ENCODE results near the gene GAL. TPM values are rescaled to one million over a fixed set of nuclear protein-coding genes. Genes with fewer than 3 reads are reported as not detected.
A peak's percentile ranks its signal among the peaks of the same experiment; 100 is the strongest.

The GAL gene
- total RNA-seq, 1 experiment from 2014 or later = 4.4 TPM

DNA sequence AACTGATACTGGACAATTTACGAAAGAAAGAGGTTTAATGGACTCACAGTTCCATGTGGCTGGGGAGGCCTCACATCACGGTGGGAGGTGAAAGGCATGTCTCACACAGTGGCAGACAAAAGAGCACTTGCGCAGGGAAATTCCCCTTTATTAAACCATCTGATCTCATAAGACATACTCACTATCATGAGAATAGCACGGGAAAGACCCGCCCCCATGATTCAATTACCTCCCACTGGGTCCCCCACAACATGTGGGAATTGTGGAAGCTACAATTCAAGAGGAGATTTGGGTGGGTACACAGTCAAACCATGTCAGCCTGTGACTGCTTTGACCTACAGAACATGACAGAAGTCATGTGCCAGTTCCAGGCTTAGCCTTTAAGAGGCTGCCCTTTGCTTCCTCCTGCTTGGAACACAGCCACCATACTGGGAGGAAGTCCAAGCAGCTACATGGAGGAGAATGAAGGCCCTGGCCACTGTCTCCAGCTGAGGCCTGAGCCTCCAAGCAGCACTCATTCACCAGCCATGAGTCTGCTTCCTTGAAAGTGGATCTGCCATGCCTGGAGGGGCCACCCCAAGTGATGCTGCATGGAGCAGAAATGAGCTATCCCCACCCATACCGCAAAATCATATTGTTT lies 10.9 kb upstream of the GAL start:
- no peaks in the 10 kb centered on the region for H3K27me3 ChIP-seq (replicated peaks; ENCODE audit: insufficient read depth, low read depth, low read length, poor library complexity)
- no peaks in the 10 kb centered on the region for H3K36me3 ChIP-seq (ENCODE audit: insufficient read depth, low read length, poor library complexity, severe bottlenecking)
- ChIA-PET CTCF (no interaction called here), POLR2A (ENCODE audit: low non-redundant PET) (interaction anchor here (0.9 kb wide), 1 partner anchor 175 kb away, joined by 4 read pairs; no protein-coding TSS in a partner anchor)
- intact Hi-C loops (cut with micrococcal nuclease; ENCODE audit: unreplicated experiment) = no loop called here
- TF ChIP-seq EZH2 (IDR thresholded peaks at IDR 0.05; ENCODE audit: borderline replicate concordance, low read depth, low read length, poor library complexity, severe bottlenecking) = no peak
- peak; percentile 55 for DNase-seq (ENCODE audit: low spot score)
- no peaks in the 10 kb centered on the region for H3K4me1 ChIP-seq (ENCODE audit: insufficient read depth, low read length, poor library complexity, severe bottlenecking)
- H3K4me3 ChIP-seq (ENCODE audit: low read depth, low read length, poor library complexity, severe bottlenecking) = no peak overlapping the region
- BruUV-seq (replicated peaks) = no TSS peak
- H3K27ac ChIP-seq (ENCODE audit: low read depth, low read length, poor library complexity, severe bottlenecking) = no peak overlapping the region
- H3K9me3 ChIP-seq (ENCODE audit: low read depth, low read length, poor library complexity, severe bottlenecking) = no peaks in the 10 kb centered on the region

GRCh38 chr11:68673991-68674390 lies 10.4 kb upstream of the GAL start:
- POLR2A ChIA-PET (ENCODE audit: low non-redundant PET) = interaction anchor here (0.9 kb wide), 1 partner anchor 175 kb away, joined by 4 read pairs; no protein-coding TSS in a partner anchor
- Histone ChIP-seq H3K36me3 (ENCODE audit: insufficient read depth, low read length, poor library complexity, severe bottlenecking) (no peaks in the 10 kb centered on the region), H3K27me3 (replicated peaks; ENCODE audit: insufficient read depth, low read depth, low read length, poor library complexity) (no peaks in the 10 kb centered on the region), H3K4me3 (ENCODE audit: low read depth, low read length, poor library complexity, severe bottlenecking) (no peak overlapping the region), H3K27ac (ENCODE audit: low read depth, low read length, poor library complexity, severe bottlenecking) (no peak overlapping the region), H3K4me1 (ENCODE audit: insufficient read depth, low read length, poor library complexity, severe bottlenecking) (no peaks in the 10 kb centered on the region), H3K9me3 (ENCODE audit: low read depth, low read length, poor library complexity, severe bottlenecking) (no peaks in the 10 kb centered on the region)
- CTCF ChIA-PET = no interaction called here
- DNase-seq (ENCODE audit: low spot score) = no peak
- intact Hi-C loops (cut with micrococcal nuclease; ENCODE audit: unreplicated experiment) = no loop called here
- TF ChIP-seq, protein P1, sequence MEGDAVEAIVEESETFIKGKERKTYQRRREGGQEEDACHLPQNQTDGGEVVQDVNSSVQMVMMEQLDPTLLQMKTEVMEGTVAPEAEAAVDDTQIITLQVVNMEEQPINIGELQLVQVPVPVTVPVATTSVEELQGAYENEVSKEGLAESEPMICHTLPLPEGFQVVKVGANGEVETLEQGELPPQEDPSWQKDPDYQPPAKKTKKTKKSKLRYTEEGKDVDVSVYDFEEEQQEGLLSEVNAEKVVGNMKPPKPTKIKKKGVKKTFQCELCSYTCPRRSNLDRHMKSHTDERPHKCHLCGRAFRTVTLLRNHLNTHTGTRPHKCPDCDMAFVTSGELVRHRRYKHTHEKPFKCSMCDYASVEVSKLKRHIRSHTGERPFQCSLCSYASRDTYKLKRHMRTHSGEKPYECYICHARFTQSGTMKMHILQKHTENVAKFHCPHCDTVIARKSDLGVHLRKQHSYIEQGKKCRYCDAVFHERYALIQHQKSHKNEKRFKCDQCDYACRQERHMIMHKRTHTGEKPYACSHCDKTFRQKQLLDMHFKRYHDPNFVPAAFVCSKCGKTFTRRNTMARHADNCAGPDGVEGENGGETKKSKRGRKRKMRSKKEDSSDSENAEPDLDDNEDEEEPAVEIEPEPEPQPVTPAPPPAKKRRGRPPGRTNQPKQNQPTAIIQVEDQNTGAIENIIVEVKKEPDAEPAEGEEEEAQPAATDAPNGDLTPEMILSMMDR (conservative IDR thresholded peaks at IDR 0.05; ENCODE audit: low read depth, low read length) = no peak
- no peak for TF ChIP-seq EZH2 (IDR thresholded peaks at IDR 0.05; ENCODE audit: borderline replicate concordance, low read depth, low read length, poor library complexity, severe bottlenecking)
- no TSS peak for BruUV-seq (replicated peaks)

- intact Hi-C loops (cut with micrococcal nuclease; ENCODE audit: unreplicated experiment) = no loop called here
- DNase-seq (ENCODE audit: low spot score) = no peak
- H3K4me1 ChIP-seq (ENCODE audit: insufficient read depth, low read length, poor library complexity, severe bottlenecking) = no peaks in the 10 kb centered on the region
- TF ChIP-seq EZH2 (IDR thresholded peaks at IDR 0.05; ENCODE audit: borderline replicate concordance, low read depth, low read length, poor library complexity, severe bottlenecking) = no peak
- TF ChIP-seq, protein P1 (conservative IDR thresholded peaks at IDR 0.05; ENCODE audit: low read depth, low read length) = no peak
- H3K27ac ChIP-seq (ENCODE audit: low read depth, low read length, poor library complexity, severe bottlenecking) = no peak overlapping the region
- no peaks in the 10 kb centered on the region for H3K27me3 ChIP-seq (replicated peaks; ENCODE audit: insufficient read depth, low read depth, low read length, poor library complexity)
- no peaks in the 10 kb centered on the region for H3K36me3 ChIP-seq (ENCODE audit: insufficient read depth, low read length, poor library complexity, severe bottlenecking)
- ChIA-PET POLR2A (ENCODE audit: low non-redundant PET) (interaction anchor here (0.7 to 0.9 kb wide), 2 partner anchors 13 to 174 kb away, joined by 4 read pairs; no protein-coding TSS in a partner anchor), CTCF (no interaction called here)
- no peaks in the 10 kb centered on the region for H3K9me3 ChIP-seq (ENCODE audit: low read depth, low read length, poor library complexity, severe bottlenecking)
- BruUV-seq (replicated peaks) = no TSS peak
- H3K4me3 ChIP-seq (ENCODE audit: low read depth, low read length, poor library complexity, severe bottlenecking) = no peak overlapping the region
Observed at GRCh38 chr11:68674461-68674860, 9.9 kb upstream of the GAL start.

GRCh38 chr11:68677432-68677831 lies 6.9 kb upstream of the GAL start:
- H3K27ac ChIP-seq (ENCODE audit: low read depth, low read length, poor library complexity, severe bottlenecking) = no peak overlapping the region
- TF ChIP-seq EZH2 (IDR thresholded peaks at IDR 0.05; ENCODE audit: borderline replicate concordance, low read depth, low read length, poor library complexity, severe bottlenecking) = no peak
- TF ChIP-seq, protein P1 (conservative IDR thresholded peaks at IDR 0.05; ENCODE audit: low read depth, low read length) = no peak
- peak; percentile 18 for DNase-seq (ENCODE audit: low spot score)
- H3K36me3 ChIP-seq (ENCODE audit: insufficient read depth, low read length, poor library complexity, severe bottlenecking) = no peaks in the 10 kb centered on the region
- intact Hi-C loops (cut with micrococcal nuclease; ENCODE audit: unreplicated experiment) = no loop called here
- no TSS peak for BruUV-seq (replicated peaks)
- H3K4me3 ChIP-seq (ENCODE audit: low read depth, low read length, poor library complexity, severe bottlenecking) = no peak overlapping the region
- ChIA-PET CTCF (interaction anchor here (0.7 kb wide), 1 partner anchor 672 kb away, joined by 3 read pairs; no protein-coding TSS in a partner anchor), POLR2A (ENCODE audit: low non-redundant PET) (no interaction called here)
- H3K27me3 ChIP-seq (replicated peaks; ENCODE audit: insufficient read depth, low read depth, low read length, poor library complexity) = no peaks in the 10 kb centered on the region
- no peaks in the 10 kb centered on the region for H3K9me3 ChIP-seq (ENCODE audit: low read depth, low read length, poor library complexity, severe bottlenecking)
- no peaks in the 10 kb centered on the region for H3K4me1 ChIP-seq (ENCODE audit: insufficient read depth, low read length, poor library complexity, severe bottlenecking)

All from A673 (cell line).